HepG2 (cell line): ENCODE measurements around the gene TP53BP2. TPM values are rescaled to one million over a fixed set of nuclear protein-coding genes. Genes with fewer than 3 reads are reported as not detected.

ENCODE experiments used
- ATAC-seq: fragments of 200-7000 bp; cut with Tn5 transposase; 3 replicates; pipeline ENCODE4 v1.9.1; 2020; ENCODE audit warnings: mild to moderate bottlenecking, moderate library complexity
- BruUV-seq: library from RNA; stranded (reverse); fragments of 400-500 nt; replicated peaks from 2 replicates; lab custom pipeline; 2021; lab: Mats Ljungman, UMichigan
- CTCF ChIA-PET: fragments of 300-600 bp; formaldehyde crosslinking; extraction: SDS; loops from one replicate; lab custom pipeline; 2021; ENCODE audit warnings: low total read pairs, inconsistent platforms, low intra/inter-chr PET ratio; lab: Yijun Ruan, JAX
- POLR2A ChIA-PET: fragments of 350-600 bp; sonication (Branson Sonifier 250); formaldehyde crosslinking; loops from one replicate; lab custom pipeline; 2020; ENCODE audit warnings: antibody characterized with exemption, inconsistent platforms; lab: Yijun Ruan, JAX
- DNase-seq: peaks from one replicate; pipeline ENCODE4 v3.0.0-alpha.2; 2015; ENCODE audit warnings: low spot score
- FAIRE-seq: peaks from 3 replicates; lab custom pipeline; 2011; peaks lifted over from hg19 to GRCh38; lab: Jason Lieb, UNC
- H2AFZ ChIP-seq: one replicate; pipeline ENCODE4 v1.6.1; 2011; ENCODE audit warnings: low read length, inconsistent platforms
- H3K27ac ChIP-seq: fragments of 300-600 bp; 3 replicates; pipeline ENCODE4 v1.8.0; 2011; ENCODE audit warnings: mixed run types, mild to moderate bottlenecking, mixed read lengths, low read length, inconsistent platforms; ENCODE audit not compliant: insufficient read depth; ENCODE audit errors: extremely low read length
- H3K27me3 ChIP-seq, 2 experiments: fragments of 200-600 bp in 1 of 2; 2 replicates in 1 of 2; 3 replicates in 1 of 2; pipeline versions ENCODE4 v1.6.0 to v1.8.0; 2011; ENCODE audit warnings: low read length in 2 of 2, mild to moderate bottlenecking in 2 of 2, moderate library complexity in 2 of 2, inconsistent platforms in 1 of 2; ENCODE audit not compliant: insufficient read depth in 2 of 2, control insufficient read depth in 1 of 2
- H3K36me3 ChIP-seq, 2 experiments: fragments of 200-600 bp in 1 of 2; replicated peaks in 1 of 2; 2 replicates in 1 of 2; 3 replicates in 1 of 2; pipeline versions ENCODE4 v1.5.1 to v1.8.0; 2011; ENCODE audit warnings: low read length in 2 of 2, inconsistent platforms in 1 of 2; ENCODE audit not compliant: insufficient read depth in 2 of 2, control insufficient read depth in 1 of 2
- H3K4me1 ChIP-seq: 2 replicates; pipeline ENCODE4 v1.5.1; 2012; ENCODE audit warnings: low read length, inconsistent platforms; ENCODE audit not compliant: insufficient read depth
- H3K4me2 ChIP-seq: 2 replicates; pipeline ENCODE4 v1.6.0; 2011; ENCODE audit warnings: low read depth, low read length, inconsistent platforms
- H3K4me3 ChIP-seq, 3 experiments: fragments of 200-600 bp in 1 of 3; sonication (generic), shearing (Covaris generic) in 1 of 3; replicated peaks in 1 of 3; 2 replicates each; pipeline ENCODE4 v1.5.1; 2011 to 2016; ENCODE audit warnings: low read length in 3 of 3, inconsistent platforms in 2 of 3, low read depth in 2 of 3, mild to moderate bottlenecking in 2 of 3, control low read depth in 1 of 3, mixed read lengths in 1 of 3; ENCODE audit not compliant: insufficient read depth in 1 of 3
- H3K79me2 ChIP-seq: one replicate; pipeline ENCODE4 v1.6.1; 2011; ENCODE audit warnings: low read length, inconsistent platforms; ENCODE audit not compliant: insufficient read depth
- H3K9ac ChIP-seq: 2 replicates; pipeline ENCODE4 v1.6.0; 2011; ENCODE audit warnings: mild to moderate bottlenecking, low read depth, low read length, inconsistent platforms; ENCODE audit not compliant: insufficient read depth
- H3K9me3 ChIP-seq: 2 replicates; pipeline ENCODE4 v1.5.1; 2012; ENCODE audit warnings: mild to moderate bottlenecking, low read length
- H4K20me1 ChIP-seq: 2 replicates; pipeline ENCODE4 v1.6.0; 2011; ENCODE audit warnings: inconsistent platforms, mild to moderate bottlenecking, low read length, moderate library complexity; ENCODE audit not compliant: insufficient read depth
- FOXM1 ChIP-seq: sonication (generic); formaldehyde crosslinking; IDR thresholded peaks from 2 replicates; pipeline ENCODE4 v1.5.0; 2020; ENCODE audit warnings: missing genetic modification reagents
- NONO ChIP-seq, 2 experiments: fragments of 450-650 bp in 1 of 2; sonication (generic) in 1 of 2; formaldehyde crosslinking in 1 of 2; IDR thresholded peaks in 1 of 2; conservative IDR thresholded peaks in 1 of 2; 2 replicates each; pipeline versions ENCODE4 v1.6.1 to v1.8.0; 2017 to 2022; ENCODE audit warnings: mild to moderate bottlenecking in 1 of 2, missing genetic modification reagents in 1 of 2, moderate library complexity in 1 of 2
- STAG1 ChIP-seq: sonication (generic); formaldehyde crosslinking; IDR thresholded peaks from 2 replicates; pipeline ENCODE4 v1.4.0; 2020; ENCODE audit warnings: missing genetic modification reagents
- ZNF343 ChIP-seq: sonication (generic); formaldehyde crosslinking; IDR thresholded peaks from 2 replicates; pipeline ENCODE4 v1.4.0; 2020; ENCODE audit warnings: mild to moderate bottlenecking, missing genetic modification reagents
- WGBS: methylation state at CpG from one replicate; pipeline ENCODE4 v1.1.6; 2017; ENCODE audit warnings: low lambda C conversion rate; 5-methylcytosine and 5-hydroxymethylcytosine counted together
- in situ Hi-C: cut with HindIII; loops from 2 replicates; pipeline ENCODE4 v1.10.0; 2017; ENCODE audit warnings: low pct_unique_long_range_greater_than_20kb; ENCODE audit not compliant: extremely low pct_ligation_motif_present
- intact Hi-C: fragments of 100-400 bp; cut with micrococcal nuclease; formaldehyde crosslinking; loops from one replicate; pipeline ENCODE4 v1.10.0; 2022; ENCODE audit not compliant: unreplicated experiment
- polyA plus RNA-seq, 8 experiments: library from polyadenylated mRNA; depleted of rRNA in 3 of 8; stranded (reverse) in 7 of 8; unstranded in 1 of 8; fragments of >200 nt; fragmentation: Illumina TruSeq in 4 of 8; extraction: Trizol in 4 of 8; gene quantifications; 2 replicates each; pipeline versions ENCODE4 v1.2.1 to v1.2.3, GENCODE V29; 2011 to 2016; ENCODE audit warnings: low read depth in 4 of 8, missing spikeins in 1 of 8, mixed read lengths in 1 of 8; ENCODE audit not compliant: insufficient read depth in 1 of 8
- total RNA-seq, 5 experiments: library from RNA; depleted of rRNA; stranded (reverse); fragments of >200 nt; fragmentation: Illumina TruSeq; extraction: Trizol; gene quantifications; 2 replicates each; pipeline ENCODE4 v1.2.3, GENCODE V29; 2016; ENCODE audit warnings: low read depth in 1 of 5
- TF ChIP-seq, protein P1 (sequence below): sonication (generic); formaldehyde crosslinking; IDR thresholded peaks from 2 replicates; pipeline ENCODE4 v1.5.0; 2020; ENCODE audit warnings: mild to moderate bottlenecking, missing genetic modification reagents, moderate library complexity
- TF ChIP-seq, protein P2 (sequence below): sonication (generic); formaldehyde crosslinking; IDR thresholded peaks from 2 replicates; pipeline ENCODE4 v1.4.0; 2020; ENCODE audit warnings: missing genetic modification reagents

TP53BP2 gene
- total and polyA plus RNA-seq, 2 of the 13 experiments (the other 11 are each of a cell fraction or from before 2014, with no cell fraction given): 10.0 to 14.0 TPM

DNA sequence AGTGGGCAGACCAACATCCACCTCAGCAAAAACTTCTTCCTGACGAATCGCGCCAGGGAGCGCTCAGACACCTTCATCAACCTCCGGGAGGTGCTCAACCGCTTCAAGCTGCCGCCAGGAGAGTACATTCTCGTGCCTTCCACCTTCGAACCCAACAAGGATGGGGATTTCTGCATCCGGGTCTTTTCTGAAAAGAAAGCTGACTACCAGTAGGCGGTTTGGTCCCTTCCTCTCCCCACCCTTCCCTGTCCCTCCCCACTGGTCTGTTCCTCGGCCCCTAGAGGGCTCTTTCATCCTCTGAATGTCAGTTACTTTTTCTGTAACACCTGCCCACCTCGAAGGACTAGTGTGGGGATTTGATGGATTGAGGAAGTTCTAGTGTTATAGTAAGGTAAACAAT, 86.5 kb downstream of the TP53BP2 start:
- H3K27me3 ChIP-seq: no peaks in the 10 kb centered on the region
- no peak overlapping the region for H2AFZ ChIP-seq
- H3K4me2 ChIP-seq: no peak overlapping the region
- H3K4me3 ChIP-seq: no peak overlapping the region
- BruUV-seq: no TSS peak
- FAIRE-seq: no peak
- WGBS: 79% methylated on average over 13 of the region's 13 CpGs
- no peaks in the 10 kb centered on the region for H4K20me1 ChIP-seq
- H3K9ac ChIP-seq: no peak overlapping the region
- no peaks in the 10 kb centered on the region for H3K79me2 ChIP-seq
- peaks cover 14% of the 10 kb centered on the region for H3K4me1 ChIP-seq
- intact Hi-C loops (no loop called here), in situ Hi-C loops (no loop called here)
- ChIA-PET CTCF (no interaction called here), POLR2A (no interaction called here)
- no peak for DNase-seq
- H3K27ac ChIP-seq: no peak overlapping the region
- TF ChIP-seq FOXM1 (CRISPR knock-in tag) (no peak), ZNF343 (CRISPR knock-in tag) (no peak), STAG1 (CRISPR knock-in tag) (peak; percentile 27; the same call in 1 of the 2 replicates), NONO (IDR thresholded peaks at IDR 0.05) (no peak), NONO (CRISPR knock-in tag; conservative IDR thresholded peaks at IDR 0.05) (no peak)
- TF ChIP-seq, protein P1, sequence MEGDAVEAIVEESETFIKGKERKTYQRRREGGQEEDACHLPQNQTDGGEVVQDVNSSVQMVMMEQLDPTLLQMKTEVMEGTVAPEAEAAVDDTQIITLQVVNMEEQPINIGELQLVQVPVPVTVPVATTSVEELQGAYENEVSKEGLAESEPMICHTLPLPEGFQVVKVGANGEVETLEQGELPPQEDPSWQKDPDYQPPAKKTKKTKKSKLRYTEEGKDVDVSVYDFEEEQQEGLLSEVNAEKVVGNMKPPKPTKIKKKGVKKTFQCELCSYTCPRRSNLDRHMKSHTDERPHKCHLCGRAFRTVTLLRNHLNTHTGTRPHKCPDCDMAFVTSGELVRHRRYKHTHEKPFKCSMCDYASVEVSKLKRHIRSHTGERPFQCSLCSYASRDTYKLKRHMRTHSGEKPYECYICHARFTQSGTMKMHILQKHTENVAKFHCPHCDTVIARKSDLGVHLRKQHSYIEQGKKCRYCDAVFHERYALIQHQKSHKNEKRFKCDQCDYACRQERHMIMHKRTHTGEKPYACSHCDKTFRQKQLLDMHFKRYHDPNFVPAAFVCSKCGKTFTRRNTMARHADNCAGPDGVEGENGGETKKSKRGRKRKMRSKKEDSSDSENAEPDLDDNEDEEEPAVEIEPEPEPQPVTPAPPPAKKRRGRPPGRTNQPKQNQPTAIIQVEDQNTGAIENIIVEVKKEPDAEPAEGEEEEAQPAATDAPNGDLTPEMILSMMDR: peak; percentile 34; the same call in 1 of the 2 replicates
- TF ChIP-seq, protein P2, sequence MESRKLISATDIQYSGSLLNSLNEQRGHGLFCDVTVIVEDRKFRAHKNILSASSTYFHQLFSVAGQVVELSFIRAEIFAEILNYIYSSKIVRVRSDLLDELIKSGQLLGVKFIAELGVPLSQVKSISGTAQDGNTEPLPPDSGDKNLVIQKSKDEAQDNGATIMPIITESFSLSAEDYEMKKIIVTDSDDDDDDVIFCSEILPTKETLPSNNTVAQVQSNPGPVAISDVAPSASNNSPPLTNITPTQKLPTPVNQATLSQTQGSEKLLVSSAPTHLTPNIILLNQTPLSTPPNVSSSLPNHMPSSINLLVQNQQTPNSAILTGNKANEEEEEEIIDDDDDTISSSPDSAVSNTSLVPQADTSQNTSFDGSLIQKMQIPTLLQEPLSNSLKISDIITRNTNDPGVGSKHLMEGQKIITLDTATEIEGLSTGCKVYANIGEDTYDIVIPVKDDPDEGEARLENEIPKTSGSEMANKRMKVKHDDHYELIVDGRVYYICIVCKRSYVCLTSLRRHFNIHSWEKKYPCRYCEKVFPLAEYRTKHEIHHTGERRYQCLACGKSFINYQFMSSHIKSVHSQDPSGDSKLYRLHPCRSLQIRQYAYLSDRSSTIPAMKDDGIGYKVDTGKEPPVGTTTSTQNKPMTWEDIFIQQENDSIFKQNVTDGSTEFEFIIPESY (CRISPR knock-in tag): peak; percentile 91
- H3K36me3 ChIP-seq: no peaks in the 10 kb centered on the region
- no peaks in the 10 kb centered on the region for H3K9me3 ChIP-seq
- peak; percentile 58 for ATAC-seq
